ENCODE data around the gene GLIPR1L2. TPM values are rescaled to one million over a fixed set of nuclear protein-coding genes. Genes with fewer than 3 reads are reported as not detected.
"Not testable (repeated sequence)": the region's sequence is repeated elsewhere in the genome, so short reads cannot be mapped to it uniquely, and the experiment has no call there.

Gene GLIPR1L2
- total RNA-seq, 1 donor from 2014 or later, result 0.68 TPM

- Histone ChIP-seq H3K27ac (no peak overlapping the region), H3K9me3 (peaks cover 5% of the 10 kb centered on the region), H3K4me1 (no peaks in the 10 kb centered on the region), H3K4me3 (no peak overlapping the region), H3K27me3 (ENCODE audit: low read depth) (no peaks in the 10 kb centered on the region), H3K36me3 (no peaks in the 10 kb centered on the region)
- intact Hi-C loops (cut with DNase I), result no loop called here
- ATAC-seq (no peak), DNase-seq (no peak)
- no peak for TF ChIP-seq CTCF (IDR thresholded peaks at IDR 0.05)
Observed at GRCh38 chr12:75452675-75453330, 61.9 kb downstream of the GLIPR1L2 start.

- H3K36me3 ChIP-seq, result no peaks in the 10 kb centered on the region
- intact Hi-C loops (cut with DNase I), result no loop called here
- DNase-seq (no peak), ATAC-seq (peak in 1 of 2 donors; percentile 9)
- peaks cover 8% of the 10 kb centered on the region for H3K9me3 ChIP-seq
- no peak overlapping the region for H3K27ac ChIP-seq
- H3K4me3 ChIP-seq, result no peak overlapping the region
- H3K27me3 ChIP-seq (ENCODE audit: low read depth), result no peaks in the 10 kb centered on the region
- H3K4me1 ChIP-seq, result no peaks in the 10 kb centered on the region
- no peak for TF ChIP-seq CTCF (IDR thresholded peaks at IDR 0.05)
Observed at GRCh38 chr12:75455839-75456238, 65.0 kb downstream of the GLIPR1L2 start.

GRCh38 chr12:75457191-75457590 lies 66.3 kb downstream of the GLIPR1L2 start:
- Histone ChIP-seq H3K4me1 (no peaks in the 10 kb centered on the region), H3K27me3 (ENCODE audit: low read depth) (no peaks in the 10 kb centered on the region), H3K9me3 (peaks cover 8% of the 10 kb centered on the region), H3K36me3 (no peaks in the 10 kb centered on the region), H3K4me3 (no peak overlapping the region), H3K27ac (no peak overlapping the region)
- no peak for DNase-seq
- no peak for ATAC-seq
- intact Hi-C loops (cut with DNase I), result no loop called here
- TF ChIP-seq CTCF (IDR thresholded peaks at IDR 0.05), result no peak

- ATAC-seq; H3K27me3 ChIP-seq (ENCODE audit: low read depth); intact Hi-C loops (cut with DNase I); H3K36me3 ChIP-seq; H3K4me3 ChIP-seq; DNase-seq; H3K4me1 ChIP-seq; H3K9me3 ChIP-seq; H3K27ac ChIP-seq: not testable (repeated sequence)
Observed at GRCh38 chr12:75457866-75458265, 67.0 kb downstream of the GLIPR1L2 start.

GRCh38 chr12:75459755-75460154 lies 68.9 kb downstream of the GLIPR1L2 start:
- TF ChIP-seq CTCF (IDR thresholded peaks at IDR 0.05), result no peak
- intact Hi-C loops (cut with DNase I), result no loop called here
- no peak for DNase-seq

DNA sequence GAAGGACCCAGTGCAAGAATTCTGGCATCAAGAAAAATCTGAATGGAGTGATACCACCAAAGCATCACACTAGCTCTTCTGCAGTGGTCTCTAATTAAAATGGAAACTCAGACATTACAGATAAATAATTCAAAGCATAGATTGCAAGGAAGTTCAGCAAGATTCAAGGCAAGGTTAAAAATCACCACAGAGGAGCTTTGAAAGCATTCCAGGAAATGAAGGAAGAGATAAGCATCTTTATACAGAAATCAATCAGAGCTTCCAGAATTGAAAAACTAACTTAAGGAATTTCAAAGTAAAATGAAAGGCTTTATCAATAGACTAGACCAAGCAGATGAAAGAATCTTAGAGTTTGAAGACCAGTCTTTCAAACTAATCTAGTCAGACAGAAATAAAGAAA lies 69.3 kb downstream of the GLIPR1L2 start:
- DNase-seq, result no peak
- Histone ChIP-seq H3K36me3 (no peaks in the 10 kb centered on the region), H3K4me1 (no peaks in the 10 kb centered on the region), H3K4me3 (no peak overlapping the region), H3K9me3 (peaks cover 12% of the 10 kb centered on the region), H3K27me3 (ENCODE audit: low read depth) (no peaks in the 10 kb centered on the region), H3K27ac (no peak overlapping the region)
- no peak for ATAC-seq
- no peak for TF ChIP-seq CTCF (IDR thresholded peaks at IDR 0.05)
- intact Hi-C loops (cut with DNase I), result no loop called here

More at GRCh38 chr12:75459755-75460154, 68.9 kb downstream of the GLIPR1L2 start:
- Histone ChIP-seq H3K27me3 (ENCODE audit: low read depth) (no peaks in the 10 kb centered on the region), H3K27ac (no peak overlapping the region), H3K4me1 (no peaks in the 10 kb centered on the region), H3K9me3 (peaks cover 12% of the 10 kb centered on the region), H3K36me3 (no peaks in the 10 kb centered on the region), H3K4me3 (no peak overlapping the region)
- ATAC-seq, result no peak

Data from lower lobe of right lung (tissue), 2 donors.